ENCODE measurements around the gene C1orf35.

Gene C1orf35

GRCh38 chr1:228105270-228105995, 2.3 kb upstream of the C1orf35 start:
- no peak overlapping the region for H3K4me3 ChIP-seq (ENCODE audit: low read depth, low read length)
- no peak for TF ChIP-seq CTCF (IDR thresholded peaks at IDR 0.05; ENCODE audit: control insufficient read depth, extremely low read depth, insufficient read depth)
- DNase-seq (ENCODE audit: low read depth): no peak

- no peak overlapping the region for H3K4me3 ChIP-seq (ENCODE audit: low read depth, low read length)
- no peak for DNase-seq (ENCODE audit: low read depth)
- TF ChIP-seq CTCF (IDR thresholded peaks at IDR 0.05; ENCODE audit: control insufficient read depth, extremely low read depth, insufficient read depth): no peak
Observed at GRCh38 chr1:228104526-228105269, 1.6 kb upstream of the C1orf35 start.

- peak; percentile 28; the same call in 1 of the 2 replicates for TF ChIP-seq CTCF (IDR thresholded peaks at IDR 0.05; ENCODE audit: control insufficient read depth, extremely low read depth, insufficient read depth)
- DNase-seq (ENCODE audit: low read depth): no peak
- peak overlapping the region; percentile 87 for H3K4me3 ChIP-seq (ENCODE audit: low read depth, low read length)
Observed at GRCh38 chr1:228101994-228102790, 933 bp downstream of the C1orf35 start.

- no peak for DNase-seq (ENCODE audit: low read depth)
- H3K4me3 ChIP-seq (ENCODE audit: low read depth, low read length): peak overlapping the region; percentile 87
- no peak for TF ChIP-seq CTCF (IDR thresholded peaks at IDR 0.05; ENCODE audit: control insufficient read depth, extremely low read depth, insufficient read depth)
Observed at GRCh38 chr1:228101614-228101993, 1.5 kb downstream of the C1orf35 start.

- peak overlapping the region; percentile 87 for H3K4me3 ChIP-seq (ENCODE audit: low read depth, low read length)
- no peak for TF ChIP-seq CTCF (IDR thresholded peaks at IDR 0.05; ENCODE audit: control insufficient read depth, extremely low read depth, insufficient read depth)
- no peak for DNase-seq (ENCODE audit: low read depth)
Observed at GRCh38 chr1:228100822-228101613, 2.1 kb downstream of the C1orf35 start.

GRCh38 chr1:228099331-228099732, 3.8 kb downstream of the C1orf35 start:
- TF ChIP-seq CTCF (IDR thresholded peaks at IDR 0.05; ENCODE audit: control insufficient read depth, extremely low read depth, insufficient read depth): no peak
- H3K4me3 ChIP-seq (ENCODE audit: low read depth, low read length): no peak overlapping the region
- DNase-seq (ENCODE audit: low read depth): no peak

All from LNCaP clone FGC (cell line).